GM23248 (cell line): ENCODE data around the gene ZNF827.

Experiments
- EZH2 ChIP-seq: fragments of 200-600 bp; sonication (generic); IDR thresholded peaks from 2 replicates; pipeline ENCODE4 v1.6.1; 2018; ENCODE audit warnings: antibody characterized with exemption, mild to moderate bottlenecking; ENCODE audit not compliant: insufficient read depth, poor library complexity, severe bottlenecking
- EZH2phosphoT487 ChIP-seq: fragments of 200-600 bp; sonication (generic); IDR thresholded peaks from 2 replicates; pipeline ENCODE4 v1.6.1; 2018; ENCODE audit warnings: antibody characterized with exemption, moderate library complexity, mild to moderate bottlenecking, low read depth; ENCODE audit not compliant: insufficient read depth

GRCh38 chr4:145716200-145716599 lies 222.4 kb downstream of the ZNF827 start:
- TF ChIP-seq EZH2: no peak
- TF ChIP-seq EZH2phosphoT487: no peak
